H9 (cell line): ENCODE results near the gene SPPL3. TPM values are rescaled to one million over a fixed set of nuclear protein-coding genes. Genes with fewer than 3 reads are reported as not detected.

ENCODE experiments used
- DNase-seq: peaks from one replicate; pipeline ENCODE4 v3.0.0-alpha.2; 2017
- H2AFZ ChIP-seq: one replicate; pipeline ENCODE4 v1.6.1; 2013; ENCODE audit warnings: mild to moderate bottlenecking, low read length, control low read depth, moderate library complexity
- H2AK5ac ChIP-seq: 2 replicates; pipeline ENCODE4 v1.6.1; 2013; ENCODE audit warnings: low read length, control low read depth, mixed read lengths; ENCODE audit not compliant: insufficient read length
- H2BK120ac ChIP-seq: one replicate; pipeline ENCODE4 v1.6.1; 2013; ENCODE audit warnings: low read depth, mild to moderate bottlenecking, low read length, control low read depth, inconsistent platforms; ENCODE audit not compliant: poor library complexity, severe bottlenecking
- H2BK12ac ChIP-seq: 2 replicates; pipeline ENCODE4 v1.6.1; 2013; ENCODE audit warnings: low read length, control low read depth, mixed read lengths, low read depth; ENCODE audit not compliant: insufficient read length
- H2BK15ac ChIP-seq: 2 replicates; pipeline ENCODE4 v1.6.1; 2013; ENCODE audit warnings: low read depth, low read length, control low read depth
- H2BK20ac ChIP-seq: one replicate; pipeline ENCODE4 v1.6.1; 2013; ENCODE audit warnings: low read depth, mild to moderate bottlenecking, low read length, control low read depth, inconsistent platforms; ENCODE audit not compliant: poor library complexity, severe bottlenecking
- H2BK5ac ChIP-seq: 2 replicates; pipeline ENCODE4 v1.6.1; 2013; ENCODE audit warnings: low read length, control low read depth, mixed read lengths; ENCODE audit not compliant: insufficient read length
- H3K14ac ChIP-seq: 2 replicates; pipeline ENCODE4 v1.6.1; 2013; ENCODE audit warnings: low read length, control low read depth; ENCODE audit not compliant: insufficient read depth
- H3K18ac ChIP-seq: 2 replicates; pipeline ENCODE4 v1.6.1; 2013; ENCODE audit warnings: low read depth, mild to moderate bottlenecking, mixed read lengths, low read length, control low read depth; ENCODE audit not compliant: insufficient read length
- H3K23ac ChIP-seq: 2 replicates; pipeline ENCODE4 v1.6.1; 2013; ENCODE audit warnings: low read length, control low read depth, mixed read lengths, low read depth; ENCODE audit not compliant: insufficient read length
- H3K23me2 ChIP-seq: 2 replicates; pipeline ENCODE4 v1.6.1; 2013; ENCODE audit warnings: low read depth, mild to moderate bottlenecking, mixed read lengths, low read length, control low read depth; ENCODE audit not compliant: insufficient read length, poor library complexity, severe bottlenecking
- H3K27ac ChIP-seq: 2 replicates; pipeline ENCODE4 v1.5.1; 2013; ENCODE audit warnings: low read length, control low read depth, mixed read lengths, low read depth; ENCODE audit not compliant: insufficient read length
- H3K27me3 ChIP-seq: 2 replicates; pipeline ENCODE4 v1.6.1; 2013; ENCODE audit warnings: low read length, control low read depth, inconsistent platforms; ENCODE audit not compliant: insufficient read depth
- H3K4ac ChIP-seq: 2 replicates; pipeline ENCODE4 v1.6.1; 2013; ENCODE audit warnings: low read depth, mild to moderate bottlenecking, control low read depth, inconsistent platforms, low read length, moderate library complexity
- H3K4me1 ChIP-seq: 2 replicates; pipeline ENCODE4 v1.6.1; 2013; ENCODE audit warnings: low read length, control low read depth, inconsistent platforms; ENCODE audit not compliant: insufficient read depth
- H3K4me2 ChIP-seq: 2 replicates; pipeline ENCODE4 v1.6.1; 2013; ENCODE audit warnings: low read length, control low read depth, mixed read lengths; ENCODE audit not compliant: insufficient read length, insufficient read depth
- H3K56ac ChIP-seq: 2 replicates; pipeline ENCODE4 v1.6.1; 2013; ENCODE audit warnings: low read depth, mild to moderate bottlenecking, mixed read lengths, low read length, control low read depth; ENCODE audit not compliant: insufficient read length
- H3K79me1 ChIP-seq: 2 replicates; pipeline ENCODE4 v1.6.1; 2013; ENCODE audit warnings: low read depth, mild to moderate bottlenecking, moderate library complexity, low read length, control low read depth, inconsistent platforms; ENCODE audit not compliant: insufficient read depth, poor library complexity, severe bottlenecking
- H3K79me2 ChIP-seq: 2 replicates; pipeline ENCODE4 v1.6.1; 2013; ENCODE audit warnings: low read length, control low read depth, inconsistent platforms; ENCODE audit not compliant: insufficient read depth
- H3K9ac ChIP-seq: 2 replicates; pipeline ENCODE4 v1.6.1; 2013; ENCODE audit warnings: low read length, control low read depth, mixed read lengths; ENCODE audit not compliant: insufficient read length; ENCODE audit errors: extremely low read depth
- H3K9me3 ChIP-seq: one replicate; pipeline ENCODE4 v1.6.1; 2013; ENCODE audit warnings: low read depth, low read length, inconsistent platforms; ENCODE audit not compliant: control insufficient read depth
- H3T11ph ChIP-seq: one replicate; pipeline ENCODE4 v1.6.1; 2013; ENCODE audit warnings: mild to moderate bottlenecking, low read length, control low read depth, inconsistent platforms
- H4K20me1 ChIP-seq: one replicate; pipeline ENCODE4 v1.6.1; 2013; ENCODE audit not compliant: control insufficient read depth, insufficient read length, insufficient read depth
- H4K5ac ChIP-seq: 2 replicates; pipeline ENCODE4 v1.6.1; 2013; ENCODE audit warnings: low read depth, mild to moderate bottlenecking, mixed read lengths, low read length, control low read depth; ENCODE audit not compliant: insufficient read length
- H4K8ac ChIP-seq: replicated peaks from 2 replicates; pipeline ENCODE4 v1.6.1; 2013; ENCODE audit warnings: low read length, control low read depth, mixed read lengths, low read depth; ENCODE audit not compliant: insufficient read length
- H4K91ac ChIP-seq: 2 replicates; pipeline ENCODE4 v1.6.1; 2013; ENCODE audit warnings: low read depth, mild to moderate bottlenecking, moderate library complexity, mixed read lengths, low read length, control low read depth; ENCODE audit not compliant: insufficient read length
- H3K27ac Mint-ChIP-seq, 3 experiments: 2 replicates in 2 of 3; 3 replicates in 1 of 3; pipeline ENCODE4 v1.8.0; 2020 to 2021; ENCODE audit warnings: mixed read lengths in 3 of 3, mild to moderate bottlenecking in 1 of 3, moderate library complexity in 1 of 3
- H3K27me3 Mint-ChIP-seq: 2 replicates; pipeline ENCODE4 v1.8.0; 2021; ENCODE audit warnings: low read depth, mild to moderate bottlenecking, moderate library complexity, mixed read lengths
- H3K36me3 Mint-ChIP-seq, 3 experiments: 2 replicates in 2 of 3; 3 replicates in 1 of 3; pipeline ENCODE4 v1.8.0; 2020 to 2021; ENCODE audit warnings: low read depth in 3 of 3, mixed read lengths in 3 of 3; ENCODE audit not compliant: insufficient read depth in 1 of 3
- H3K4me1 Mint-ChIP-seq, 2 experiments: 2 replicates each; pipeline ENCODE4 v1.8.0; 2020; ENCODE audit warnings: mixed read lengths in 2 of 2
- H3K4me3 Mint-ChIP-seq, 2 experiments: 2 replicates in 1 of 2; 3 replicates in 1 of 2; pipeline ENCODE4 v1.8.0; 2020 to 2021; ENCODE audit warnings: mild to moderate bottlenecking in 2 of 2, mixed read lengths in 2 of 2, moderate library complexity in 1 of 2
- H3K9me3 Mint-ChIP-seq, 2 experiments: 2 replicates in 1 of 2; 3 replicates in 1 of 2; pipeline ENCODE4 v1.8.0; 2020; ENCODE audit warnings: mild to moderate bottlenecking in 2 of 2, mixed read lengths in 2 of 2, moderate library complexity in 1 of 2
- WGBS: extraction: QIAGEN DNeasy Blood & Tissue Kit; methylation state at CpG from one replicate; pipeline ENCODE4 v1.1.7; 2013; ENCODE audit warnings: missing lambda C conversion rate, low lambda C conversion rate, mixed read lengths; ENCODE audit not compliant: insufficient read length; ENCODE audit errors: extremely low coverage; 5-methylcytosine and 5-hydroxymethylcytosine counted together
- total RNA-seq: library from RNA; stranded (reverse); gene quantifications from 2 replicates; pipeline ENCODE4 v1.2.1, GENCODE V29; 2021
- TF ChIP-seq, protein P1 (sequence below): fragments of 200-600 bp; sonication (generic); conservative IDR thresholded peaks from 3 replicates; pipeline ENCODE4 v1.8.0; 2021; ENCODE audit warnings: antibody characterized with exemption, mild to moderate bottlenecking

SPPL3 gene
- total RNA-seq, 1 experiment from 2014 or later = 46.3 TPM

DNA sequence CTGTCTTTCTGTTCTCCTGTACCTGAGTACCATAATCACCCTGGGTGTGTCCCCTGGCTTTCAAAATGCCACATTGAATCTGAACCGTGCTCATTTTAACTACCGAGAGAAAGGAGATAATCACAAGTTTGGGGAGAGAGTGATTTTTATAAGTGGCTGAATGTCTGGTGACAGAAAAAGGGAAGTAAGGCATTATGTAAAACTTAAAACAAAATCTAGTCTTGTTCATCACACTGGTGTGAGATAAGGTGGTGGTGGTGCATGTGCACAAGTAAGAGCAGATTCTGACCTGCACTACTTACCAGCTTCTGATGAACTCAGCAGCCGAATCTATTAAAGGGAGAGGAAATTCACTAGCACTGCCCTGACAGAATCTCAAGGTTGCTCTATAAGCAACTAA lies 56.3 kb downstream of the SPPL3 start:
- Mint-ChIP-seq H3K4me1 (peaks cover 2 to 6% of the 10 kb centered on the region in 2 experiments; a peak in 2 of 4 replicates), H3K9me3 (no peaks in the 10 kb centered on the region), H3K27ac (0 out of 7 replicates have a peak overlapping the region, but pooled peaks of 2 of the 3 experiments have one; percentile 2 to 10), H3K27me3 (no peaks in the 10 kb centered on the region), H3K36me3 (no peaks in the 10 kb centered on the region), H3K4me3 (no peak overlapping the region)
- WGBS = no CpG with 5 or more reads among the region's 3 CpGs
- Histone ChIP-seq H2BK12ac (no peak overlapping the region), H3K9me3 (no peaks in the 10 kb centered on the region), H2BK20ac (no peak overlapping the region), H2BK5ac (no peak overlapping the region), H2AFZ (no peak overlapping the region), H2BK15ac (no peak overlapping the region), H4K20me1 (no peaks in the 10 kb centered on the region), H3K27ac (no peak overlapping the region), H3K79me2 (0 out of 2 replicates have a peak, but pooled peaks cover 3% of the 10 kb centered on the region), H3K18ac (no peak overlapping the region), H3K23ac (no peak overlapping the region), H4K5ac (no peak overlapping the region), H3K9ac (no peak overlapping the region), H3K79me1 (peaks cover 3% of the 10 kb centered on the region), H3T11ph (no peak overlapping the region), H3K56ac (no peak overlapping the region), H3K23me2 (no peaks in the 10 kb centered on the region), H3K27me3 (no peaks in the 10 kb centered on the region), H4K8ac (no peak overlapping the region), H2BK120ac (no peak overlapping the region), H3K4me2 (no peak overlapping the region), H3K14ac (no peak overlapping the region), H3K4ac (no peak overlapping the region), H2AK5ac (no peak overlapping the region), H4K91ac (no peak overlapping the region), H3K4me1 (no peaks in the 10 kb centered on the region)
- DNase-seq = no peak
- TF ChIP-seq, protein P1, sequence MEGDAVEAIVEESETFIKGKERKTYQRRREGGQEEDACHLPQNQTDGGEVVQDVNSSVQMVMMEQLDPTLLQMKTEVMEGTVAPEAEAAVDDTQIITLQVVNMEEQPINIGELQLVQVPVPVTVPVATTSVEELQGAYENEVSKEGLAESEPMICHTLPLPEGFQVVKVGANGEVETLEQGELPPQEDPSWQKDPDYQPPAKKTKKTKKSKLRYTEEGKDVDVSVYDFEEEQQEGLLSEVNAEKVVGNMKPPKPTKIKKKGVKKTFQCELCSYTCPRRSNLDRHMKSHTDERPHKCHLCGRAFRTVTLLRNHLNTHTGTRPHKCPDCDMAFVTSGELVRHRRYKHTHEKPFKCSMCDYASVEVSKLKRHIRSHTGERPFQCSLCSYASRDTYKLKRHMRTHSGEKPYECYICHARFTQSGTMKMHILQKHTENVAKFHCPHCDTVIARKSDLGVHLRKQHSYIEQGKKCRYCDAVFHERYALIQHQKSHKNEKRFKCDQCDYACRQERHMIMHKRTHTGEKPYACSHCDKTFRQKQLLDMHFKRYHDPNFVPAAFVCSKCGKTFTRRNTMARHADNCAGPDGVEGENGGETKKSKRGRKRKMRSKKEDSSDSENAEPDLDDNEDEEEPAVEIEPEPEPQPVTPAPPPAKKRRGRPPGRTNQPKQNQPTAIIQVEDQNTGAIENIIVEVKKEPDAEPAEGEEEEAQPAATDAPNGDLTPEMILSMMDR = no peak
